Activated CD4-positive, alpha-beta T cell treated with anti-CD3 and anti-CD28 coated beads, Interleukin-2, Interleukin-6, amounts not matched to agents 100 ng/mL and 50 ng/mL, durations not matched to agents 16 hours and 8 hours (primary cell): ENCODE data around the gene ABAT.
"Not testable (repeated sequence)": the region's sequence is repeated elsewhere in the genome, so short reads cannot be mapped to it uniquely, and the experiment has no call there.

Experiments used
- DNase-seq: peaks from one replicate; pipeline ENCODE4 v3.0.0-alpha.2; 2020

ABAT gene

DNA sequence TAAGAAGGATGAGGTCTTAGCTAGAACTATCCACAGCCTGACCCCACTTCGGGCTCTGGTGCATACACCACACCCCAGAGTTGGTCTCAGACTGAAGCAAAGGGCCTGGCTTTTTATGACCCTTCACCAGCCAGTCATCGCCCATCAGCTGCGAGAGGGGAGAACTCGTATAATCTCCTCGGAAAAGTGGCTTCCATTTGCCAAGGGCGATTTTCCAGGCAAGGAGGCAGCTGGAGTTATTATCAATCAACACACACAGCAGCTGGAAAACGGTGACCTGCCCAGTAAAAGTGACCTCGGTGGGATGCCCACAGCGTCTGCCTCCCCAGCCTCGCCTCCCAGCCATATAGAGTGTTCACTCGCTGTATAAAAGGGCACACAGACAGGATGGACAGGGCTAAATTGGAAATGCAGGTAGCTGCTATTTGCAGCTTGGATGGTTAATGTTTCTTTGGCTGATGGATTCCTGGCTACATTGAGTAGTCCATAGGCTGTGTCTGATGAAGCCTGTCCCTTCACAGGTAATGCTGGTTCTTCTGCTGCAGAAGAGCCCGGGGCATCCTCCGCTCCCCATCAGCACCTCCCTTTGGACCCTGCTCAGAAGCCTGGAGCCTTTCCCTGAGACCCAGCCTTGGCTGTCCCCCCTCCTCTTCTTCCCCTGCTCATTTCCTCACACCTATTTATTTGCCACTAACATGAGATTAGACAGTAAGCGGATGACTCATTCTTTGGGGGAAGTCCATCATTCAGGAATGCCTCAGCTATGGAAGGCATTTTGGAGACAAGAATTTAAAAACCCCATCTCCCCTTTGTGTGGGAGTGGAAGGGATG is 77.3 kb downstream of the ABAT start:
- DNase-seq, result no peak

DNA sequence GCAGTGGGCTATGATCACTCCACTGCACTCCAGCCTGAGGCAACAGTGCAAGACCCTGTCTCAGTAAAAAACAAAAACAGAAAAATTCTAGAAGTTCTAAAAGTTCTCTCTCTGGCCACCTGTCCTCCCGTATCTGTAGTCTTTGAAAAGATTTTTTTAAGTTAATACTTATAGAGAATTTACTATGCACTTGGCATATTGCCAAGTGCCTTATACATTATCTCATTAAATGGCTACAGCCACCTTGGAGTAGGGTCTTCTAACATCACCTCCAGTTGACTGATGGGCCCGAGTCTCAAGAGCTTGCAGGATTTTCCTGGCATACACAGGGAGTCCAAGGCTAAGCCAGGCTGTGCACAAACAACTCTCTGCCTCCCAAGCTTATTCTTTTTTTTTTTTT is 78.3 kb downstream of the ABAT start:
- no peak for DNase-seq

DNA sequence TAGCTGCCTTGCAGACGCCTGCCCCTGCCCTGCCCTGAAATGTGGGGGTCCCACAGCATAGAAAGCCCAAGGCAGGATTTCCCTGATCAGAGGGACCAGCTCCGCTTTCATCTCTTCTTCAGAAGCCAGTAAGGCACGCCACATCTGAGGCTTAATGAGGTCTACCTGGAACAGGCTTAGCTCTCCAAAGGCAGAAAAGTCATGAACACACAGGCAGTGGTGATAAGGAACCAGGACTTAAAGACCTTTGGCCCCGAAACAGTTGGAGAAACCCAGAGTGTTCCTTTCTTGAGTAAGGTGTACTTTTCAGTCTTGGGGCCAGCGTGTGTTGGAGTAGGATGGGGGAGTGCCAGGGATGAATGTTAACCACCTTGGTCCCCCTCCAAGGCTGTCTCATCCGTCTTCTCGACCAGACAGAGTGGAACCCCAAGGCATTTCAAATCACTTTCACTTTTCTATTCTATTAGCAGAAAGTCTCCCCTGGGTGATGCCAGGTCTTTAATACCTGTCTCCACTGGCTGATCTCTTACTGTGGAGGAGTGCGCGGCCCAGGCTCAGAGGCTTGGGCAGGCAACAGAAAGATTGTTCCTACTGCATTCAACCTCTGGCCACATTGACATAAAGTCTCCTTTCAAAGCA is 79.1 kb downstream of the ABAT start:
- no peak for DNase-seq

DNA sequence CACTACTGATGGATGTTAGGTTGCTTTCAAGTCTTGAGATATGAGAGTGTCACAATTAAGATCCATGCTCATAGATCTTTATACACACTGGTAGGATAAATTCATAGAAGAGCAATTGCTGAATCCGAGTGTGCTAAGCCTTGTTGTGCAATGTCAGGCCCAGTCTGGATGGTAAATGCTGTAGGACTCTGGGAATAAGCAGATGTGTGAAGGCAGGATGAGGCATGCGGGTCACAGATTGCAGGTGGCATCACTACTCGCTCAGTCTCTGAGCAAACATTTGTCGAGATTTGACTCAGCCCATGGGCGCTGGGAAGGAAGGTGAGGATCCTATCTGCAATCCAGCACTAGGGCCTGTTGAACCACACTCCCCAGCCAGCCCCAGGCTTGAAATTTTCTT is 82.3 kb downstream of the ABAT start:
- DNase-seq, result no peak

DNA sequence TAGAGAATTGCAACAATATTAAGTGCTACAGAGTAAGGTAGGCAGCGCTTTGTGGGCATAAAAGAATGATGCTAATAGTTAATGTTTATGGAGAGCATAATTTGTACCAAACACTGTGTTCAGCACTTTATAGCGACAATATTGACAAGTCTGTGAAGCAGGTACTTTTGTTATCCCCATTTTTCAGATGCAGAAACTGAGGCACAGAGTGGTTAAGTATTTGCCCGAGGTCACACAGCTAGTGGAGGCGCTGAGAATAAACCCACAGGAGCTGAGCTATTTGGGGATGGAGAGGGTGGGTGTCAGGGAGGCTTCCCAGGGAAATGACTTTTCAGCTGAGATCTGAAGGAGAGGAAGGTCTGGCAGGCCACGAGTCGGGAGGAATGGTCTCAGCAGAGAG is 83.6 kb downstream of the ABAT start:
- no peak for DNase-seq

DNA sequence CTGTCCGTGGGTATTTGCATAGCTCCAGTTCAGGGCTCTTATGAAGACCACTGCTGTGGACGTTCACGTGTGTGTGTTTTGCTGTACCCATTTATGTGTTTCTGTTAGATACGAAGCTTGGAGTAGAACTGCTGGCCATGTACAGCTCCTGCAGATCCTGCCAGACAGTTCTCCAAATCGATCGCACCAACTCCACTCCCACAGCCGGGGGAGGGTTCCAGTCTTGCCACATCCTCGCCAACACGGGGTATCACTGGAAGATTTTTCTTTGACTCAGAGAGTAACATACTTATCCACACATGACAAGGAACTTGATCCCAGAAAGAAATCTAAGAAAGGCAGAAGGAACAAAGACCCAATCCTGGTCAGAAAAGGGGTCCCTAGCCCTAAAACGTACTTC is 85.6 kb downstream of the ABAT start:
- DNase-seq, result no peak

DNA sequence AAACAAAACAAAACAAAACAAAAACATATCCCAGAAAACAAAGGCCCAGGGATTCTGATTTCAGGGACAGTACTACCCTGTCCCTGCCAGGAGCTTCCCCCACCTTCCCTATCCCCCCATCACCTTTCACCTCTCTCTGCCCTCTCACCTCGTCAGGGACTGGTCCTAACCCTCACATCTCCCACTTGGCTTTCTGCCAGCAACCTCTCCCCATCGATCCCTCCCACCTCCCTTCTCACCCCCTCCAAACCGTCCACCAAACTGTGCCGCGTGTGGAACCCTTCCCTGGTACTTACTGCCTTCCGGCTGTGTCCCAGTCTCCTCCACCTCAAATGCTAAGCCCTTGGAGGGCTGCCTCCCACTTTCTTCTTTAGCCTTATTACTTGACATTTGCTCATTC is 86.7 kb downstream of the ABAT start:
- DNase-seq, result no peak

DNA sequence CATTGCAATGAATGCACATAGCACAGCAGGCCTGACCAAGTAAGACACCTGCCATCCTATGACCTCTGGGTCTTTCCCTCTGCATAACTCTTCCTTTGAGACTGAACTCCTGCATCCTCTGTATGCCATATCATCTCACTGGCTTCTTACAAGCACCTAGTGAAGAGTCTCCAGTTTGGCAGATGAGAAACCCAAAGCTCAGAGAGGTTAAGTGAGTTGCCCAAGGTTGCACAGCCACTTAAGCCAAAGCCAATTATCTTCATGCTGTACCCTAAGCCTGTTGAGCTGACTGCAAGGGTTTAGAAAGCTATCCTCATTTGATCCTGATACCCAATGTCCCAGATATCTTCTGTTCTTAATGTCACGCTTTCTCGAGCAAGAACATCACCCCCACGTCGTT is 87.8 kb downstream of the ABAT start:
- DNase-seq, result no peak

DNA sequence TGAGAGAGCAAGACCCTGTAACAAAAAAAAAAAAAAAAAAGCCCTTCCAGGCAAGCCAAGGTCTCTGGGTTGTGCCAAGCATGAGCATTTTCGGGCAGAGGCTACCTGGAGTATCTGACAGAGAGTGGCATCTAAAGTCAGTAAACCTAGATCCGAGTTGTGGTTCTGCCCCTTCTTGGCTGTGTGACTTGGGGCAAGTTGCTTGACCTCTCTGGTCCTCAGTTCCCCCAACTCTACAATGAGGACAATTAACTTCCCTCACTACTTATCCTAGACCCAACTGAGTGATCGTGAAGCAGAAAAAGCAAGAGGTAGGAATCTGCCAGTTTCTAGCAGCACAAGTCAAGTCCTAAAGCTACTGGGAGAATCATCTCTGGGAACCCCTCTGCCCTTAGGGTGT is 88.7 kb downstream of the ABAT start:
- no peak for DNase-seq

DNA sequence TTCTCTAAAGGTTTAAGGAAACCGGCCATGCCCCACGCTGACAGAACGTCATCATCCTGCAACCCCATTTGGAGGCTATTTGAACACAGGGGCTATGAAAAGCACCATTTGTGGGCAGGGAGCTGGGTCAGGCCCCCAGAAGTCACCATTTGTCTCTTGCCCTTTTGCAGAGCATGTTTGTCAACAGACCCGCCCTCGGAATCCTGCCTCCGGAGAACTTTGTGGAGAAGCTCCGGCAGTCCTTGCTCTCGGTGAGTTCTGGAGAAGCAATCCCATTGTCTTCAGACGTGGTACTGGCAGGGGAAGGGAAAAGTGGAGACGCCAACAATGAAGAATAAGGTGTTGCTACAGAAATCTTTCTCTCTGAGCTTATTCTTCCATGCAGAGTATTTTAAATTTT is 89.5 kb downstream of the ABAT start:
- no peak for DNase-seq

DNA sequence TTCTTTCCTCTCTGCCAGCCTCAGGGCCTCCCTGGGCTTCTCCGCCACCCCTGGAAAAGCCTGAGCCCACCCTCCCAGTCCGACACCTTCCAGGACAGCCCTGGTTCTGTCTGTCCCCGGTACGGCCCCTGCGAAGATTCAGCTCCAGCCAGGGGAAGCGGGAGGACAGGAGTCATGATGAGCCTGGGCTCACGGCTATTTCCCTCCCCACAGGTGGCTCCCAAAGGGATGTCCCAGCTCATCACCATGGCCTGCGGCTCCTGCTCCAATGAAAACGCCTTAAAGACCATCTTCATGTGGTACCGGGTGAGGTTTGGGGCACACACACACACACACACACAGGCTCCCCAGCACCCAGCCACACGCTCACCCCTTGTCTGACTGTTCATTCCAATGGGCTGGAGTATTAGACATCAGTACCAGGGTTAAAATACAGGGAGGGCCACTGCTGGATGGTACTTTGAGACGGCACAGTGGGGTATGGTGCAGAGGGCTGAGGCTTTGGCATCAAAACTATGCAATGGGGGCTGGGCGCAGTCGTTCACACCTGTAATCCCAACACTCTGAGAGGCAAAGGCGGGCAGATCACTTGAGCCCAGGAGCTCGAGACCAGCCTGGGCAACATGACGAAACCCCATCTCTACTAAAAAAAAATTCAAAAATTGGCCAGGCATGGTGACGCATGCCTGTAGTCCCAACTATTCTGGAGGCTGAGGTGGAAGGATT is 90.3 kb downstream of the ABAT start:
- no peak for DNase-seq

DNA sequence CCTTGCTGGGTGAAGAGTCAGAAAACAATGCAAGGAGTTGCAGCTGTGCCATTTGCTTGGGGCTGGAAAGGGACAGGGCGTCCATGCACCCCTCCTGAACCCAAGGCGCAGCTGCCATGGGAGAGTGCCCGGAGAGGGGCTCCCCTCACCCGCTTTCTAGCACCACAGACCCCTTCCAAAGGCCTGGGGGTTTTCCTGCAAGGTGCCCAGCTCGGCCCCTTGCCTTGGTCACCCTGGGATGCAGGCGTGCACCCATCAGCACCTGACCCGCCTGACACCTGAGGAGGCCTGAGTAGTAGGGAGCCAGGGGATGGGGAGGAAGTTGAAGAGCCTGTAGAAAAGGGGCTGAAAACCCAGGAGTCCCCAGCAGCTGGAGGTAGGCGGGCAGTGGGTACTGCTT is 92.8 kb downstream of the ABAT start:
- no peak for DNase-seq

DNA sequence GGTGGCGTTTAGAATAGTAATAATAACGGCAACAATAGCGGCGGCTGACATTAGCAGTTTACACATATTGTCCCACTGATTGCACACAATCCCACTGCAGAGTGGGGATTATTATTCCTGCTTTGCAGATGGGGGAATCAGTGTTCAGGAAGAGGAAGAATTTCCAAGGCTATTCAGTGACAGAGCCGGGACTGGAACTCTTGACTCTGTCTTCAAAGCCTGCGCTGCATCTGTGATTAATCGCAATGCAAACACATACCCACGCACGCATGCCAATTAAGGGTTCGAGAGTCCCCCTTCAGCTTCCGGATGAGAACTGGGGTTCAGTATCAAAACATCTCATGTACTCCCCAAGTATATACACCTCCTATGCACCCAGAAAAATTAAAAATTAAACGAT is 93.9 kb downstream of the ABAT start:
- DNase-seq, result no peak

DNA sequence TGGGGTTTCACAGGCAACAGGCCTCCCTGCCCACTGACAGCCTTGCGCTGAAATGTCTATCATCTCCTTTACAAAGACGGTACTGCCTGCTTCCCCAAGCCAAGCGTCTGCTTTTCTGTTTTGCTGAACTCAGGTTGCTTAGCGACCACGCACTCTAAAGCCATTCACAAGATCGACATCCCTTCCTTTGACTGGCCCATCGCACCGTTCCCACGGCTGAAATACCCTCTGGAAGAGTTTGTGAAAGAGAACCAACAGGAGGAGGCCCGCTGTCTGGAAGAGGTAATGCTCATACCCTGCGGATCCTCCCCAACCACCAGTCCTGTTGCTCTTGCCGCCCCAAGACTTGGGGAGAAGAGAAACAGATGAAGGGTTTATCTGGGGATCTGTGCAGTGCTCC is 94.3 kb downstream of the ABAT start:
- no peak for DNase-seq

DNA sequence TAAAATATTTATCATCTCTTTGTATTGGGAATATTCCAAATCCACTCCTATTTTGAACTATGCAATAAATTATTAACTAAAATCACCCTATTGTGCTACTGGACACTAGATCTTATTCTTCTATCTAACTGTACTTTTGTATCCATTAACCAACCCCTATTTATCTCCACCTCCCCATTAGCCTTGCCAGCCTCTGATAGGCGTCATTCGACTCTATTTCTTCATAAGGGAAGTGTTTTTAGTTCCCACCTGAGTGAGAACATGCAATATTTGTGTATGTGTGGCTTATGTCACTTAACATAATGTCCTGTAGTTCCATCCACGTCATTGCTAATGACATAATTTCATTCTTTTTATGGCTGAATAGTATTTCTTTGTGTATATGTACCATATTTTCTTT is 99.1 kb downstream of the ABAT start:
- no peak for DNase-seq

DNA sequence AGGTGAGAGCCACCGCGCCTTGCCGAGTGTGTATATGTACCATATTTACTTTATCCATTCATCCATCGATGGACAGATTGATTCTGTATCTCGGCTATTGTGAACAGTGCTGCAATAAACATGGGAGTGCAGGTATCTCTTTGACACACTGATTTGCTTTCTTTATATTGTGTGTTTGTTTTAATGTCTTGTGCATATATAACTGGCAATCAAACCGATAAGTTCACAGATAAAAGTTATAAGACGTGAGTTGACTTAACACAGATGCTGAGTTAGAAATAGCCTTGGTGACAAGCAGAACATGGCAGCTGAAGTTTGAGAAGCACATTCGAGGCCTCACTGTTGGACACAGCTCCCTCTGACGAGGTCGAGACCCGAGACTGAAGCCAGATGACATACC is 99.8 kb downstream of the ABAT start:
- DNase-seq, result no peak

DNA sequence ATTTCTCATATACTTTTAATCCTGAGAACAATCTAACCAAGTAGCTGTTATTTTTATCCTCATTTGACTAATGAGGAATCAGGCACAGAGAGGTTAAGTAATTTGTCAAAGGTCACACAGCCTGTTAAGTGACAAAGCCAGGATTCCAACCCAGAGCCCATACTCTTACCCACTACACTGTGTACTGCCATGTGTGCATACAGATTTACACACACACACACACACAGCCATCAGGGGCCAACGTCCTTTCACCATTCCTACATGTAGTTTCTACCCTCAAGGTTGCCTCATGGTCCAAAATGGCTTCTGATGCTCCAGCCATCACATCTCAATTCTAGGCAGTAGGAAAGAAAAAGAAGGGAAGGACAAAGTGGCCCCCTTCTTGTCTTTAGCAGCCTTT is 100.9 kb downstream of the ABAT start:
- DNase-seq, result no peak

DNA sequence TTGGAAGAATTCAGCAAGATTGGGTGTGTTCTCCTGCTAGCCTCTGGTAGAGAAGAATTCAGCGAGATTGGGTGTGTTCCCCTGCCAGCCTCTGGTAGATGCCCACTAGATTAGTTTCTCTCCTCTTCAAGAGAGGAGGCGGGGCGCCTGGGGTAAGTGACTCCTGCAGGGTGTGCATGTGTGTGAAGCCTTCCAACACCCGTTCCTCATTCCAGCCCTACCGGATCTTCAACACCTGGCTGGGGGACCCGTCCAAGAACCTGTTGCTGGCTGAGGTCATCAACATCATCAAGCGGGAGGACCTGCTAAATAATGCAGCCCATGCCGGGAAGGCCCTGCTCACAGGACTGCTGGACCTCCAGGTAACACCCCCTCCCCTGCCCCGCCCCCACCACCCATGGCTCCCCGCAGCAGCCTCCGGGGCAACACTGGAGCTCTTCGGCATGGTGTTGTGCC is 101.7 kb downstream of the ABAT start:
- no peak for DNase-seq

DNA sequence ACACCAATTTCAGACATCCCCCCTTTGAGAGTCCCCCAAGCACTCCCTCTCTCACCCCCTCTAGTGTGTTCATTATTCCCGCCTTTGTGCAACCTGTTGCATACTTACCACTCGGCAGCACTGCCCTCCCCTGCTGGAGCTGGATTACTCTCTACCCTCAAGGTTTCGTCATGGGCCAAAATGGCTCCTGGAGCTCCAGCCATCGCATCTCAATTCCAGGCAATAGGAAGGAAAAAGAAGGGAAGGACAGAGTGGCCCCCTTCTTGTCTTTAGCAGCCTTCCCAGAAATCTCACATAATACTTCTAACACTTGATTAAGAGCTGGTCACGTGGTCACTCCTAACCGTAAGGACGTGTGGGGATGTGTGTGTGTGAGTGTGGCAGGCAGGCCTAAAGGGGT is 102.8 kb downstream of the ABAT start:
- no peak for DNase-seq

DNA sequence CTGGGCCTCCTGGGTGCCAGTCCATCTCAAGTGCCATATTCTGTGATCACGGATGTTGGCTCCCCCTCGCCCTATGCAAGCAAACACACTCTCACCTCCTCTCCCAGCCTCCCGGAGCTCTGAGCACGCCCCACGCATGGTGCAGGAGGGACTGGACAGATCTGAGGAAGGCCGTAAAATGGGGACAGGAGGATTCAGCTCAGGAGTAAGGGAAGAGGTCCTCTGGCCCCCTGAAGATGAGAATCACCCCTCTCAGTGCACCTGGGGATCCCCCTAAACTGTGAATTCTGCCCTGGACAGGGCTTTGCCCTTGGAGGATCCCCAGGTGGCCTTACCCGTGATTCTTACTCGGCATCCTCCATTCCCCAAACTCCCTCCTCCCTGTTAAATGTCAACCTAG is 107.4 kb downstream of the ABAT start:
- DNase-seq, result no peak

DNA sequence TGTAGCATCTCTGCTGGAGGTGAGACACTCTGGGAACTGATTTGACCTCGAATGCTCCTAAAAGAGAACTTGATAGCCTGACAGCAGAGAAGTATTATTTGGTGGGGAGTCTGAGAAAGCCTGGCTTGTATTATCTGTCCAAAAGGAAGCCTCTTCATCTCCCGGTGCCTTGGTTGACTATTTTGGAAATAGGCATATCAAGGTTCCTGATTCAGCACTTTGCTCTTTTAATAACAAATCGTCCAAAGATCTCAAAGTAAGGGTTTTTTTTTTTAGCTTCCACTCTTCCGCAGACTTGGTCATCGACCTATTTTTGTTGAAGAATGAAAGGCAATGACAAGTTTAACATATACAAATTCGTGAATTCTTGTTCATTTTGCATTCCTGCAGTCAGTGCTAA is 108.3 kb downstream of the ABAT start:
- DNase-seq, result no peak

DNA sequence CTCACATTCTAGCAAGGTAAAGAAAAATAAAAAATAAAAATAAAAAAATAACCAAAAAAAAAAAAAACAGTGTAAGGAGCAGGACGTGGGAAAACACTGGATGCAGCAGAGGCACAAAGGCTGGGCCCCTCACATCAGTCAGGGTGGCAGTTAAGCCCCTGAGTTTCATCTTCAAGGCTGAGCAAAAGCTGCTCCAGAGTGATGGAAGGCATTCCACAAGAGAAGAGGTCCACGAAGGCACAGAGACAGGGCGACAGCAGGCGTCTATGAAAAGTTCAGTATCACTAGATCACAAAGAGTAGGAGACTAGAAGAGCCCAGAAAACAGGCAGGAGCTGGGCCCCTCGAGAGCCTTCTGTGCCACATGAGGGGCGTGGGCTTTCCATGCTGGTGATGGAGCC is 111.0 kb downstream of the ABAT start:
- no peak for DNase-seq

DNA sequence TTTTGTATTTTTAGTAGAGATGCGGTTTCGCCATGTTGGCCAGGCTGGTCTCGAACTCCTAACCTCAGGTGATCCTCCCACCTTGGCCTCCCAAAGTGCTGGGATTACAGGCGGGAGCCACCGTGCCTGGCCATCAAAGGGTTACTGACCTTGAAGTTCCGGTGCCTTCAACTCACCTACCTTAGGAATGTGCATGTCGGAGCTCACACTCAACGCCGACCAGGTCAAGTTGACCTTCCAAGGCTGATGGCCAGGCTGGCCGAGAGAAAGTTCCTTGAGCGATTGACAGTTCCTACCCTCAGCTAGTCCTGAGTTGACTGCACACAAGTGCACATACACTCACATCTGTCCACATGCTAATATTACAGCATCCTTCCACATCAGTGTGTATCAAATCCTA is 111.9 kb downstream of the ABAT start:
- not testable (repeated sequence) for DNase-seq

DNA sequence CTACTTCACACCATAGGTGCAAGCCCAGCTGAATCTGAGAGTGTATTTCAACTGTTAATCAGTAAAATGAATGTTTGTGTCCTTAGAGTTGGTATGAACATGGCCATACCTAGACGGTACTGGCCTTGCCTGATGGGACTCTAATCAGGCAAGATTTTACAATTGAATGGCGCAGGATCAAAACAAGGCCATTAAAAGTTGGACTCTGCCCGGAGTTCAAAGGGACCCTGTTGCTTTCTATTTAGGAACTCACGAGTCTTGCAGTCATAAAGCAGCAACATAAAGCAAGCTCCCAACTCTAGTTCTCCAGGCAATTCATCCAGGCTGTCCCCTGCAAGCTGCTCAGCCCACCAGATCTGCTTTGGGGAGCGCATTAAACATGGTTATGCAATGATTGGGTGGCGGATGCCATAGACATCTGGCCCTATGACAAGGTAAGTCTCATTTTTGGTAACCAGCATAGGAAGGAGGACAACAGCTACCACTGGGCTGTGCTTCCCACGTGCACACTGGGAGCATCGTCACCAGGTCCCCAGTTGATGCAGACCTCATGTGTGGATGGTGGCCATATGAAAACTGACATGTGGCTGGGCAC is 114.3 kb downstream of the ABAT start:
- DNase-seq, result no peak
